ENCODE measurements around the gene ICAM5. TPM values are rescaled to one million over a fixed set of nuclear protein-coding genes. Genes with fewer than 3 reads are reported as not detected.
A peak's percentile ranks its signal among the peaks of the same experiment; 100 is the strongest.
"Not testable (repeated sequence)": the region's sequence is repeated elsewhere in the genome, so short reads cannot be mapped to it uniquely, and the experiment has no call there.

The ICAM5 gene, protein sequence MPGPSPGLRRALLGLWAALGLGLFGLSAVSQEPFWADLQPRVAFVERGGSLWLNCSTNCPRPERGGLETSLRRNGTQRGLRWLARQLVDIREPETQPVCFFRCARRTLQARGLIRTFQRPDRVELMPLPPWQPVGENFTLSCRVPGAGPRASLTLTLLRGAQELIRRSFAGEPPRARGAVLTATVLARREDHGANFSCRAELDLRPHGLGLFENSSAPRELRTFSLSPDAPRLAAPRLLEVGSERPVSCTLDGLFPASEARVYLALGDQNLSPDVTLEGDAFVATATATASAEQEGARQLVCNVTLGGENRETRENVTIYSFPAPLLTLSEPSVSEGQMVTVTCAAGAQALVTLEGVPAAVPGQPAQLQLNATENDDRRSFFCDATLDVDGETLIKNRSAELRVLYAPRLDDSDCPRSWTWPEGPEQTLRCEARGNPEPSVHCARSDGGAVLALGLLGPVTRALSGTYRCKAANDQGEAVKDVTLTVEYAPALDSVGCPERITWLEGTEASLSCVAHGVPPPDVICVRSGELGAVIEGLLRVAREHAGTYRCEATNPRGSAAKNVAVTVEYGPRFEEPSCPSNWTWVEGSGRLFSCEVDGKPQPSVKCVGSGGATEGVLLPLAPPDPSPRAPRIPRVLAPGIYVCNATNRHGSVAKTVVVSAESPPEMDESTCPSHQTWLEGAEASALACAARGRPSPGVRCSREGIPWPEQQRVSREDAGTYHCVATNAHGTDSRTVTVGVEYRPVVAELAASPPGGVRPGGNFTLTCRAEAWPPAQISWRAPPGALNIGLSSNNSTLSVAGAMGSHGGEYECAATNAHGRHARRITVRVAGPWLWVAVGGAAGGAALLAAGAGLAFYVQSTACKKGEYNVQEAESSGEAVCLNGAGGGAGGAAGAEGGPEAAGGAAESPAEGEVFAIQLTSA
- polyA plus RNA-seq (ENCODE audit: insufficient read length in 3 of 3), result under 1 TPM; 0.08 to 0.18 (median 0.10) TPM

DNA sequence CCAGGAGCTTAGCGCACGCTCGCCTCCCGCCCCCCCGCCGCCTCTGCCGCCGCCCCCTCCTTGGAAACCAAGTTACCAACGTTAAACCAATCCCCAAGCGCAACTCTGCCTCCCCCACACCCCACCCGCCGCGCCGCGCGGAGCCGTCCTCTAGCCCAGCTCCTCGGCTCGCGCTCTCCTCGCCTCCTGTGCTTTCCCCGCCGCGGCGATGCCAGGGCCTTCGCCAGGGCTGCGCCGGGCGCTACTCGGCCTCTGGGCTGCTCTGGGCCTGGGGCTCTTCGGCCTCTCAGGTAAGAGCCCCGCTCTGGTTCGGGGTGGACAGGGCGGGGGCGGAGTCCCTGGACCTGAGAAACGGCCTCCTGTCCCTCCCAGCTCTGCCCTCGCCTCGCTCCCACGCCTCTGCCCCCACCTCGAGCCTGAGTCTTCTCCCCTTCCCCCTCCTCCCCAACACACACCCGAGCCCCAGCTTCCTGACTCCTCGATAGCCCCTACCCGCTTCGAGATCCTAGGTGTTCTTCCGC is at the start of gene ICAM5:
TSS of gene ICAM5 (plus strand) at position 117 of the 521 bp plus-strand sequence. CDS start at position 209, 92 bp downstream.
- DNase-seq (ENCODE audit: low read depth in 3 of 3, low spot score in 2 of 3), result no peak

DNA sequence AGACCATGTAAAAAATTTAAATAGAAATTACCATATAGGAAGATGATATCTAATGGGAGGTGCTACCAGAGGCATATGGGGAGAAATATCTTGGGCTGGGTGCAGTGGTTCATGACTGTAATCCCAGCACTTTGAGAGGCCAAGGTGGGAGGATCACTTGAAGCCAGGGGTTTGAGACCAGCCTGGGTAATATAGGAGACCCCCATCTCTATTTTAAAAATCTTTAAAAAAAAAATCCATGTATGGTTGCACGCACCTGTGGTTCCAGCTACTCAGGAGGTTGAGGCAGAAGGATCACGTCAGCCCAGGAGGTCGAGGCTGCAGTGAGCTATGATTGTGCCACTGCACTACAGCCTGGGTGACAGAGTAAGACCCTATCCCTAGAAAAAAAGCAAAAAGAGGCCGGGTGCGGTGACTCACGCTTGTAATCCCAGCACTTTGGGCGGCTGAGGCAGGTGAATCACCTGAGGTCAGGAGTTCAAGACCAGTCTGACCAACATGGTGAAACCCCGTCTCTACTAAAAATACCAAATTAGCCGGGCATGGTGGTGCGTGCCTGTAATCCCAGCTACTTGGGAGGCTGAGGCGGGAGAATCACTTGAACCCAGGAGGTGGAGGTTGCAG is 47.8 kb upstream of the ICAM5 start:
- DNase-seq (ENCODE audit: low read depth in 3 of 3, low spot score in 2 of 3), result not testable (repeated sequence)

DNA sequence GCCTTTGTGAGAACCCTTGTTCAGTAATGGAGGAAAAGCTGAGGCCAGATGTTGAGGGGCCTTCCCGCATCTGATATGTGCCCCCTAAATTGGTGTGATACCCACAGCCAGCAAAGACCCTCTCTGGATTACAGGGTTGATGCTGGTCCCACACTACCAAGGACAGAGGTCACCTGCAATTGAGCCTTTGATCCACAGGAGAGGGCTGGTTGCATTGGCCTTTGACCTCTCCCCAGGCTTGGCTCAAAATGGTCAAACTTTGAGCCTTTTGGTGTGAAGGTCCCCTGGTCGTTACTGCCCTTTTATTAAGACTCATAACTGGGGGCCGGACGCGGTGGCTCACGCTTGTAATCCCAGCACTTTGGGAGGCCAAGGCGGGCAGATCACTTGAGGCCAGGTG is 46.1 kb upstream of the ICAM5 start:
- DNase-seq (ENCODE audit: low read depth in 3 of 3, low spot score in 2 of 3), result no peak

DNA sequence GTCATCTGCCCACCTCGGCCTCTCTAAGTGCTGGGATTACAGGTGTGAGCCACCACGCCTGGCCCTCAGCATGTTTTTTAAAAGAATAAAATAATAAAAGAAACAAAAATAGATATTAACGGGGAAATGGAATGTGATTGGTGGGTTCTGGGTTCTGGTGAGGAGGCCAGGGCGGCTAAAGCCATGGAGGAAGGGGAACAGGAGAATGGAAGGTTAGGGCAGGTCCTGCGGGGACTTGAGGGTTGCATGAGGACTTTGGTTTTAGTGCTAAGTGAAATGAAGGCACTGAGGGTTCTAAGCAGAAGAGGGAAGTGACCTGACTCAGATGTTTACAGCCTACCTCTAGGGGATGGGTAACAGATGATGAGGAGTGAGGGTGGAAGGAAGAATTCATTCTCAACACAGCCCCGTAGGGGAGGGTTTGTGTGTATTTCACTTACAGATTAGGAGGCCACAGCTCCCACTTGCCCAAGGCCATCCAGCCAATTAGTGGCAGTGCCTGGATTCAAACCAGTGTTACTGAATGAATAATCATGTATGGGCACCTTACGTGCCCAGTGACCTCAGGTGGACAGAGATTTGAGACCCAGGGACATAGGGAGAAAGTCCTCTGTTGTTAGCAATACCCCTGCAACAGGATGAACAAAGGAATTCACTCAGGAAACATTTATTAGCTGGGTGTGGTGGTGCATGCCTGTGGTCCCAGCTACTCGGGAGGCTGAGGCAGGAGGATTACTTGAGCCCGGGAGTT is 44.4 kb upstream of the ICAM5 start:
- no peak for DNase-seq (ENCODE audit: low read depth in 3 of 3, low spot score in 2 of 3)

DNA sequence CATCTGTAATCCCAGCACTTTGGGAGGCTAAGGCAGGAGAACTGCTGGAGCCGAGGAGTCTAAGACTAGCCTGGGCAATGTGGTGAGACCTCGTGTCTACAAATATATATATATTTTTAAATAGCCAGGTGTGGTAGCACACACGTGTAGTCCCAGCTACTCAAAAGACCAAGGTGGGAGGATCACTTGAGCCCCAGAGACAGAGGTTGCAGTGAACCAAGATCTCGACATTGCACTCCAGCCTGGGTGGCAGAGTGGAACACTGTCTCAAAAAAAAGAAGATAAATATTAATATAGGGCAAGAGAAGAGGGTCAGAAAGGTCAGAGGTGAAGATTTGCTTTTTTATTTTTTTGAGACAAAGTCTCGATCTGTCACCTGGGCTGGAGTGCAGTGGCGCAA is 43.2 kb upstream of the ICAM5 start:
- no peak for DNase-seq (ENCODE audit: low read depth in 3 of 3, low spot score in 2 of 3)

DNA sequence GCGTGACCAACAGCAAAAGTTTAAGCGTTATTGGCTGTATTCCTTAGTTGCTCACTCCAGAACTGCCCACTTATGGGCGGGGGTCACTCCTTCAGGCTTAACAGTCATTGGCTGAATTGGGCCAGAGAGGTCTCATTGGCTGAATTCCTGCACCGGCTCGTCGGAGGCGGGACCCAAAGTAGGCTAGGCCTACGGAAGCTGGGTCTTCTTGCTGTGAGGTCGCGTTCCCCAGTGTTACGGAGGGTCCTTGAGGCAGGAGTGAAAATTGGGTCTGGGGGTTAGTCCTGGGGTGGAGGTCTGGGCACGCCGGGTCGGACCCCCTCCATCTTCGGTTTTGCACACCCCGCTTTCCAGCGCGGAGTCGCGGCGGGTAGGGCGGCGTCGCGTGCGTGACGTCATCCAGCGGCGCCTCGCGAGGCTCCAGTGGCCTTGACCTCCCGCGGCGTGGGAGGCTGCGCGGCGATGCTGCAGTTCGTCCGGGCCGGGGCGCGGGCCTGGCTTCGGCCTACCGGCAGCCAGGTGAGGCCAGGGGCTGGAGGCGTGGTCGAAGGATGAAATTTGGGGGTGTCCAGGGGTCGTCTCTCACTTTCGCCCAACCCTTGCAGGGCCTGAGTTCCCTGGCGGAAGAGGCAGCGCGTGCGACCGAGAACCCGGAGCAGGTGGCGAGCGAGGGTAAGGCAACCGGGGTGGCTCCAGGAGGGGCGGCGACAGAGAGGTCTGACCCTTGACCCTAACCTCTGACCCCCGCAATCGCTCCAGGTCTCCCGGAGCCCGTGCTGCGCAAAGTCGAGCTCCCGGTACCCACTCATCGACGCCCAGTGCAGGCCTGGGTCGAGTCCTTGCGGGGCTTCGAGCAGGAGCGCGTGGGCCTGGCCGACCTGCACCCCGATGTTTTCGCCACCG is 37.7 kb upstream of the ICAM5 start, which contains the start of gene MRPL4:
TSS of gene MRPL4 (plus strand) at position 423 of the 903 bp plus-strand sequence. CDS start at position 463, 40 bp downstream.
- DNase-seq (ENCODE audit: low read depth in 3 of 3, low spot score in 2 of 3), result peak; percentile 95 to 97 (median 95)

DNA sequence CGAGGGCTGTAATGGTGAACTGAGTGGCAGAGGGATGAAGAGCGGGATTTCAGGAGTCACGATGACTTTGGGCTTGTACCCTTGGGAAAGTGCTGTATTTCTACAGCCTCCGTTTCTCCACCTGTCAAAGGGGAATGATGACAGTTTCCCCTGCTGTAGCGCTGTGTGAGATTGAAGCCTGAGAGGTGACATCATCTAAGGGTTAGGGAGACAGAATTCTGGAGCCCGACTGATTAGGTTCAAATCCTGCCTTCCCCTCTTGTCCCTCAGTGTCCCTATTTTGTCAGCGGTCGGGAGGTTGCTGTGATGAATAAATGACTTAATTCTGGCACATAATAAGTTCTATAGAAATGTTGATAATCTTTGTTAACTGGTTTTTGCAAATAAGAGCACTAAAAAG is 37.0 kb upstream of the ICAM5 start:
- no peak for DNase-seq (ENCODE audit: low read depth in 3 of 3, low spot score in 2 of 3)

DNA sequence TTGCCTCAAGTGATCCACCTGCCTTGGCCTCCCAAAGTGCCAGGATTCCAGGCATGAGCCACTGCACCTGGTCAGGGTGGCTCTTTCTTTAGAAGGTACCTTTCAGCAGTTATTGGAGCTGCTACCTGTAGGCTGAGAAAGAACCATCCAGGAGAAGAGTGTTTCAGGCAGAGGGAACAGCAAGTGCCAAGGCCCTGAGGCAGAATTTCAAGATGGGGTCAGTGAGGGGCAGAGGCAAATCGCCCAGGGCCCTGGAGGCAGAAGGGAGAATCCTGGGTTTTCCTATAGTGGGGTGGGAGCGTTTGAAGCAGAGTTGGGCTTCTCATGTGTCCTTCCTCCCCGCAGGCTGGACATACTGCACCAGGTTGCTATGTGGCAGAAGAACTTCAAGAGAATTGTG is 35.5 kb upstream of the ICAM5 start:
- no peak for DNase-seq (ENCODE audit: low read depth in 3 of 3, low spot score in 2 of 3)

DNA sequence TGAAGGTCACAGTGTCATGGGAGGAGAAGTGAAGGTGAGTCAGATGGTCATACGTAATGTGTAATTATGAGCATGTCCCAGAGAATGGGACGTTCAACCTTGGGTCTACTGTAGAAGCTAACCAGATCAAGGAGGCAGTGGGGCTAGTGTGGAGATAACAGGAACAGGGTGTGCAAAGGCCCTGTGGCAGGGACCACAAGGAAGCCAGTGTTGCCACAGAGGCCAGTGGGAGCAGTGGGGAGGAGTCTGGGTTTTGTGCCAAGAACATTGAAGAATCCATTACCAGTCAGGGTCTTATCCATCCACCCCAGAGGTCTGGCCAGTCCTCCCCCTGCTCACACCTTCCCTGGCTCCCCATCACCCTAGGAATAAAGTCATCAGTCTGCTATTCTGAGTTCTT is 34.4 kb upstream of the ICAM5 start:
- no peak for DNase-seq (ENCODE audit: low read depth in 3 of 3, low spot score in 2 of 3)

DNA sequence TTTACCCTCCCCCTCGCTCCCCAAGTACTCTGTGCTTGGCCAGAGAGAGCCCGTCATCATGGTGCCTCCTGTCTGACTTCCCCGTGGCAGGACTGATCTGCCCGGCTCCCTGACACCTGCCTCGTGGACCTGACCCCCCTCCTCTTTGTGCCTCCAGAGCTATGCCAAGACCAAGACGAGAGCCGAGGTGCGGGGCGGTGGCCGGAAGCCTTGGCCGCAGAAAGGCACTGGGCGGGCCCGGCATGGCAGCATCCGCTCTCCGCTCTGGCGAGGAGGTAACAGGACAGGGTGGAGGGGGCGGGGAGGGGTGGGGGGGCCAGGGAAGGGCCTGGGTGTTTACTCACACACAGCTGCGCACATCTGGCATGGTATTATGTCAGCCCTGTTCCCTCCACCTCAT is 33.2 kb upstream of the ICAM5 start:
- DNase-seq (ENCODE audit: low read depth in 3 of 3, low spot score in 2 of 3), result no peak

DNA sequence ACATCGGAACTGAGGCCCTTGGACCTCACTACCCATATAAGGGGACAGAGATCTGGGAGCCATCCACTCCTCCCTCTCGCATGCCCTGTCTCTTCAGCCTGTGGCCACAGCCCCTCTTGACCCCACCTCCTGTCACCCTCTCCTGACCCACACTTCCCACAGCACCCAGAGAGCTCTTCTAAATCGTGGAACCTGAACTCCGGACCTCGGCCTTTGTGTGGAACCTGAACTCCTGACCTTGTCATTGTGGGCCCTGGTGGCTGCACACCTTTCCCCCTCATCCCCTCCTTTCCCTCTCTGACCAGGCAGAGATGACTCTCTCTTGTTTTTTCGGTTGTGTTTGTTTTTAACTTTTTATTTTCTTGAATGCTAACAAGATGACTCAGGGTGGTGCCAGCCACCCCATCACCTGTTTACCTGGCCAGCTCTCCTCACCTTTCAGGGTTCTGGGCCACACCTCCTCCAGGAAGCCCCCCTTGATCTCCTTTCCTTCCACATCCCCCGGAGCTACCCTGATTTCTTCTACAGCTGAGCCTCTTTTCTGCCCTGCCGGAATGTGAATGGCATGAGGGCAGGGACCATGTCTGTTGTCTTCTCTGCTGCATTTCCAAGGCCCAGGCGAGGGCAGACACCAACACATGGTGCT is 32.7 kb upstream of the ICAM5 start:
- no peak for DNase-seq (ENCODE audit: low read depth in 3 of 3, low spot score in 2 of 3)

DNA sequence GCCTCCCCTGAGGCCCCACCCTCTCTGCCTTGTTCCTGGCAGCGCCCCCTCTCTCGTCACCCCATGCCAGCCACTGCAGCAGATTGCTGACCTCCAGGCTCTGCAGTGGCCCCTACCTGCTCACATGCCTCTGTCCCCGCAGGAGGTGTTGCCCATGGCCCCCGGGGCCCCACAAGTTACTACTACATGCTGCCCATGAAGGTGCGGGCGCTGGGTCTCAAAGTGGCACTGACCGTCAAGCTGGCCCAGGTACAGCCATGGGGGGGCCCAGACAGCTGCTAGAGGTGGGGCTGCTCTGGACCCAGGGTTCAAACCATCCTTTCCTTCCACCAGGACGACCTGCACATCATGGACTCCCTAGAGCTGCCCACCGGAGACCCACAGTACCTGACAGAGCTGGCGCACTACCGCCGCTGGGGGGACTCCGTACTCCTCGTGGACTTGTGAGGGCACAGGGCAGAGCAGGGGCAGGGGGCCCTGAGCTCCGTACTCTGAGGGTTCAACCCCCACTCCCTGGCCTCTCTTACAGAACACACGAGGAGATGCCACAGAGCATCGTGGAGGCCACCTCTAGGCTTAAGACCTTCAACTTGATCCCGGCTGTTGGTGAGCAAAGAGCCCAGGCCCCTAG is 31.6 kb upstream of the ICAM5 start:
- no peak for DNase-seq (ENCODE audit: low read depth in 3 of 3, low spot score in 2 of 3)

DNA sequence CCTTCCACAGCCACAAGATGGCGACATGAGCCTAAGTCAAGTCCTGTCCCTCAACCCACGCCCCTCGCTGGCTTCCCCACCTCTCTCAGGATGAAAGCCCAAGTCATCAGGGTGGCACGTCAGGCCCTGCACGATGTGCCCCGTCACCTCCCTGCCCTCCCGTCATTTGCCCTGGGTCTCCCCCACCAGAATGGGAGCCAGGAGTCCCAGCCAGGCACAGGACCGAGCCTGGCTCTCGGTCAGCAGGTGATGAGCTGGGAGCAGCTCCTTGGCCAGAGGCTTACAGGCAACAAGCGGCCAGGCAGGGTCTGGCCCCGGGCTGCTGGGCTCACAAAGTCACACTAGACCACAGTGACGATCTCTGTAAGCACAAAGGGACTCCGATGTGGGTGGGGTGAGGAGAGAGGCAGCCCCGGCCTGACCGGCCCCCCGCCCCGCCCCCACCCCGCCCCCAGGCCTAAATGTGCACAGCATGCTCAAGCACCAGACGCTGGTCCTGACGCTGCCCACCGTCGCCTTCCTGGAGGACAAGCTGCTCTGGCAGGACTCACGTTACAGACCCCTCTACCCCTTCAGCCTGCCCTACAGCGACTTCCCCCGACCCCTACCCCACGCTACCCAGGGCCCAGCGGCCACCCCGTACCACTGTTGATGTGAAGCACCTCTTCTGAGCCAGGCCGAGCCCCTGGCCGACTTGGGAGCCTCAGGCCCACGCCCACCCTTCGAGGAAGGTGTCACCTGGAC is 30.4 kb upstream of the ICAM5 start:
- DNase-seq (ENCODE audit: low read depth in 3 of 3, low spot score in 2 of 3), result peak in 2 of 3 donors; percentile 72 to 80

DNA sequence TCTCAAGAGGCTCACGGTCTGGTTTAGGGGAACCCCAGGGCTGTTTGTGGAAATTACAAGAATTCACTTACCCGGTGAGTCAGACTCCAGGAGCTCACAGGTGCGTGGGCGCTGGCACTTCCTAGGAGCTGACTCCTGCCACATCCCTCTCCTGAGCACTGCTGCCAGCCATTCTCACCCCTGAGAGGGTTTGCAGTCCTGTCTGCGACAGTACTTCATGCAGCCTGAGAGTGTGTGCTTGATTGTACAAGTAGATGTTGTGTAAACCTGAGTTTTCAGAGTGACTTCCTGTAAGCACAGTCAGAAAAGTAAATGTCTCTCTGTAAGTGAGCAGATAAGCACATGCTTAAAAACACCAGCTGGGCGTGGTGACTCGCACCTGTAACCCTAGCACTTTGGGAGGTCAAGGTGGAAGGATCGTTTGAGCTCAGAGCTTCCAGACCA is 29.6 kb upstream of the ICAM5 start:
- DNase-seq (ENCODE audit: low read depth in 3 of 3, low spot score in 2 of 3), result no peak

DNA sequence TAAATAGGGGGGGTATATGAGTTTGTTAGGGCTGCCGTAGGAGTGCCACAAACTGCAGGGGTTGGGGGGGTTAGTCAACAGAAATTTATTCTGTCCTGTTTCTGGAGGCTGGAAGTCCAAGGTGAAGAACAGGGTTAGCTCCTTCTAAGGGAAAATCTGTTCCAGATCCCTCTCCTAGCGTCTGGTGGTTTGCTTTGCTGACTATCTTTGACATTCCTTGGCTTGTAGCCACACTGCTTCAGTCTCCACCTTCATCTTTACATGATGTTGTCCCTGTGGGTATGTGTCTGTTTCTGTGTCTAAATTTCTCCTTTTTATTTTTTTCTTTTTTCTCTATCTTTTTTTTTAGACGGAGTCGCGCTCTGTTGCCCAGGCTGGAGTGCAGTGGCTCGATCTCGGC is 27.0 kb upstream of the ICAM5 start:
- DNase-seq (ENCODE audit: low read depth in 3 of 3, low spot score in 2 of 3), result no peak

DNA sequence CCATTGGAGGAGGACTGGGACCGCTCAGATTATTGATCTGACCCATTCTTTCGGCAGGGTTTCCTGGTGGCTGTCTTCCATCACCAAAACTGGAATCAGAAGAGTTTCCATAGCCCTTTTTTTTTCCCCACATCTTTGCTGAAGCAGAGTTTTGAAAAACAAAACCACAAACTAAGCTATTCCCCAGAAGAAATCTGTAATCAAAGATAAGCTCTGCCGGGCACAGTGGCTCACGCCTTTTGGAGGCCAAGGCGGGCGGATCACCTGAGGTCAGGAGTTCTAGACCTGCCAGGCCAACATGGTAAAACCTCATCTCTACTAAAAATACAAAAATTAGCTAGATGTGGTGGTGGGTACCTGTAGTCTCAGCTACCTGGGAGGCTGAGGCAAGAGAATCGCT is 23.0 kb upstream of the ICAM5 start:
- DNase-seq (ENCODE audit: low read depth in 3 of 3, low spot score in 2 of 3), result no peak

DNA sequence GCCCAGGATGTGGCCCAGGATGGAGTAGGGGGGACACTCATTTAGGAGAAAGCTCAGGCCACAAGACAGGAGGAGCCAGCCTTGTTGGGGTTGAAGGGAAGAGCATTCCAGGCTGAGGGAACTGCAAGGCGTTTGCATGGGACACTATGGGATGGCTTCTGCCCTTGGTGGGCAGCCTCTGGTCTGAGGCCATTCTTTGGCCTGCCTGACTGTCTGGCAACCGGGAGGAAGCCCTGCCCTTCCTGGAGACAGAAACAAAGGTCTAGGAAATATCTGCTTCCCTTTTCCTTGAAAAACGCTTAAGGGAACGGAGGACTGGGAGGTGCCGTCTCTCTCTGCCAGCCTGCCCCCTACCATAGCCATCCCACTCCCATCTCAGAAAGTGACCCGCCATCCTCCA is 21.7 kb upstream of the ICAM5 start:
- DNase-seq (ENCODE audit: low read depth in 3 of 3, low spot score in 2 of 3), result no peak
